ENCODE results near the gene AMN1.

- TF ChIP-seq POLR2A (IDR thresholded peaks at IDR 0.05), result no peak
- no peak for TF ChIP-seq CTCF (IDR thresholded peaks at IDR 0.05)
- no peak for TF ChIP-seq EP300 (IDR thresholded peaks at IDR 0.05)
- no peak for TF ChIP-seq POLR2AphosphoS5 (IDR thresholded peaks at IDR 0.05)
Measured at GRCh38 chr12:31631809-31632208, 97.0 kb downstream of the AMN1 start.

Measured in suprapubic skin (tissue), 4 donors.